ENCODE results near the gene CRISPLD2.

Gene CRISPLD2

DNA sequence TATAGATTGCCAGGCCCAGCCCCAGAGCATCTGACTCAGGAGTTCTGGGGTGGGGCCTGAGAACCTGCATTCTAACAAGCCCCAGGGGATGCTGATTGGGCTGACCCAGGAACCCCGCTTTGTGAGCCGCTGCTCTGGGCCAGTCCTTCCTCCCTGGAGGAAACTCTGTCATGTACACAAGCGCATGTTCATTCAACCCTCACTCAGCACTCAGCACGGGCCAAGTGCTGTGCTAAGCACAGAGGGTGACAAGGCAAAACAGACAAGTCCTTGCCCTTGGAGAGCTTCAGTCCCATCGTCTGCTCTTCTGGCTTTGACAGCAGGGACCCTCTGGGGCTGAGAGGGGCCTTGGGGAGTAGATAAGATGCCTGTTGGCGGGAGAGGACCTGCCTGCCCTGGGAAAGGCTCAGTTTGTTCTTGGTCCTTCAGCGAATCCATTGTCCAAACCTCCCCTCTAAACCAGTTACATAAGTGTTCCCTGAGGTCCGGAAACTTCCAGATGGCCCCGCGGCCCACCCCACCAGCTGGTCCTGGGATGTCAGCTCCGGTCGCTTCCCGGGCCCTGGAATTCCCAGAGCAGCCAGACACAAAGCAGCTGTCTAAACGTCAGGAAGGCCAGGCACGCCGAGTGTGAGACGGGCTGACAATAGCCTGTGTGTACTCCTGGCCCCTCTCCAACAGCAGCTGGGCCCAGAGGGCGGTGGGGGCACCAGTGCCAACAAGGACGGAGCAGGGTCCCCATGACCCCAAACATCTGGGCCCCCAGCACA, 102.8 kb downstream of the CRISPLD2 start:
- Histone ChIP-seq H3K27me3 (replicated peaks; ENCODE audit: control insufficient read depth, insufficient read depth, low read length) (peaks cover 5% of the 10 kb centered on the region), H3K4me1 (ENCODE audit: control insufficient read depth, insufficient read depth, low read length) (peaks cover 28% of the 10 kb centered on the region), H3K9me3 (ENCODE audit: control insufficient read depth, low read length) (no peaks in the 10 kb centered on the region), H3K9ac (ENCODE audit: low read length) (no peak overlapping the region), H3K4me3 (ENCODE audit: low read length) (no peak overlapping the region), H3K36me3 (ENCODE audit: control insufficient read depth, insufficient read depth, low read length, severe bottlenecking) (no peaks in the 10 kb centered on the region)
- DNase-seq (ENCODE audit: low read depth): no peak

- Histone ChIP-seq H3K4me1 (ENCODE audit: control insufficient read depth, insufficient read depth, low read length) (peaks cover 44% of the 10 kb centered on the region), H3K9me3 (ENCODE audit: control insufficient read depth, low read length) (no peaks in the 10 kb centered on the region), H3K4me3 (ENCODE audit: low read length) (no peak overlapping the region), H3K36me3 (ENCODE audit: control insufficient read depth, insufficient read depth, low read length, severe bottlenecking) (no peaks in the 10 kb centered on the region), H3K9ac (ENCODE audit: low read length) (no peak overlapping the region), H3K27me3 (replicated peaks; ENCODE audit: control insufficient read depth, insufficient read depth, low read length) (no peaks in the 10 kb centered on the region)
- no peak for DNase-seq (ENCODE audit: low read depth)
Observed at GRCh38 chr16:84924331-84925091, 104.7 kb downstream of the CRISPLD2 start.

DNA sequence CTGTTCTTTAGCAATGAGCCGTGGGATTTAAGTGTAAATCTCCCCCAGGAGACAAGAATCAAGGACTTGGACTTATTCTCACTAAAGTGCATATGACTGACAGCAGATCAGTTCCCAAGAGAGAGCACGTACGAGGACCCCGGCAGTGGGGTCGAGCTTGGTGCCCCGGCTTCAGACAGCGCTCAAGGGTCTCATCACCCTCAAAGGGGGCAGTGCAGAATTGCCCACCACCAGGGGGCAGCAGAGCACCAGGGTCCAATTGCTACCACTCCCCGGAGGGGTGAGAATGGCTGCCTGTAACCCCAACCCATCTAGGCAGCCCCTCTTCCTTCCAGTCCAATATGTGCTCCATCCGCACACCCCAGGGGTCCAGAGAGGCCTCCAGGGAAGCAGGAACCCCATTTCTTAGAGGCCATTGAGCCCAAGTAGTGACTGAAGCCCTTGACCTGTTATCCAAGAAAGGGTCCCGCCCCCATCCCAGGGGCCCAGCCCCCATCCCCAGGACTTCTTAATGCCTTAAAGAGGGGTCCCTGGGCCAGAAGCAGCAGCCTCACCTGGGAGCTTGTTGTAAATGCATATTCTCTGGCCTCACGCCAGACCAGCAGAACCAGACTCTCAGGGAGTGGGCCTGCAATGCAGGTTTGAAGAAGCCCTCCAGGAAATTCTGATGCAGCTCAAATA, 105.4 kb downstream of the CRISPLD2 start:
- Histone ChIP-seq H3K36me3 (ENCODE audit: control insufficient read depth, insufficient read depth, low read length, severe bottlenecking) (no peaks in the 10 kb centered on the region), H3K4me3 (ENCODE audit: low read length) (no peak overlapping the region)

DNA sequence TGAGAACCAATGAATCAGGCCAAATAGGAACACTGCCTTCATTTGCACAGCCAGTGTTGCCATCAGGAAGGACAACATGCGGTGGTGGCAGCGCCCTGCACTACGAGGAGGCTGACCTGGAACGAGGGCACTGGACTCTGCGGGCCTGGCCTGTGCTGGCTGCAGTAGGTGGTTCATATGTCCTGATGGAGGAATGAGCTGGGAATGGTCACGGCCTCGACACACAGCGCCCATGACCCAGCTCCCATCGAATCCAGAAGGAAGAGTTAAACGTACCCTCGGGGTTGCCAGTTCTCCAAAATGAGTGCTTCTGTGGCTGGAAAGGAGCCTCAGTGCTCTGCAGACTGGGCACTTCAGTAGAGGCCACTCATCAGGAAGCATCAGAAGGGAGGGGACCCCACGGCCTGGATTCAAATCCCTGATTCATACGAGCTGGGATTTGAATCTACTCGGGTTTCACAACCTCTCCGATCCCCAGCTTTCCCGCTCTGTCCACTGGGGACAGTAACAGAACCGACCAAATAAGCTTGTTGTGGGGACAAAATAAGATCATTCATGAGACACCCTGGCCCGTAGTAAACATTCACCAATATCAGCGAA, 106.1 kb downstream of the CRISPLD2 start:
- Histone ChIP-seq H3K9me3 (ENCODE audit: control insufficient read depth, low read length) (no peaks in the 10 kb centered on the region), H3K9ac (ENCODE audit: low read length) (no peak overlapping the region), H3K4me3 (ENCODE audit: low read length) (no peak overlapping the region), H3K4me1 (ENCODE audit: control insufficient read depth, insufficient read depth, low read length) (peaks cover 52% of the 10 kb centered on the region), H3K36me3 (ENCODE audit: control insufficient read depth, insufficient read depth, low read length, severe bottlenecking) (no peaks in the 10 kb centered on the region), H3K27me3 (replicated peaks; ENCODE audit: control insufficient read depth, insufficient read depth, low read length) (no peaks in the 10 kb centered on the region)
- no peak for DNase-seq (ENCODE audit: low read depth)

More for the DNA sequence above, 105.4 kb downstream of the CRISPLD2 start:
- no peaks in the 10 kb centered on the region for H3K27me3 ChIP-seq (replicated peaks; ENCODE audit: control insufficient read depth, insufficient read depth, low read length)
- H3K9ac ChIP-seq (ENCODE audit: low read length): no peak overlapping the region
- peak; percentile 48 for DNase-seq (ENCODE audit: low read depth)
- H3K9me3 ChIP-seq (ENCODE audit: control insufficient read depth, low read length): no peaks in the 10 kb centered on the region
- peaks cover 51% of the 10 kb centered on the region for H3K4me1 ChIP-seq (ENCODE audit: control insufficient read depth, insufficient read depth, low read length)

- Histone ChIP-seq H3K4me3 (ENCODE audit: low read length) (no peak overlapping the region), H3K9me3 (ENCODE audit: control insufficient read depth, low read length) (no peaks in the 10 kb centered on the region), H3K9ac (ENCODE audit: low read length) (no peak overlapping the region), H3K27me3 (replicated peaks; ENCODE audit: control insufficient read depth, insufficient read depth, low read length) (no peaks in the 10 kb centered on the region), H3K36me3 (ENCODE audit: control insufficient read depth, insufficient read depth, low read length, severe bottlenecking) (no peaks in the 10 kb centered on the region), H3K4me1 (ENCODE audit: control insufficient read depth, insufficient read depth, low read length) (peaks cover 52% of the 10 kb centered on the region)
- DNase-seq (ENCODE audit: low read depth): no peak
Observed at GRCh38 chr16:84926462-84926861, 106.7 kb downstream of the CRISPLD2 start.

DNA sequence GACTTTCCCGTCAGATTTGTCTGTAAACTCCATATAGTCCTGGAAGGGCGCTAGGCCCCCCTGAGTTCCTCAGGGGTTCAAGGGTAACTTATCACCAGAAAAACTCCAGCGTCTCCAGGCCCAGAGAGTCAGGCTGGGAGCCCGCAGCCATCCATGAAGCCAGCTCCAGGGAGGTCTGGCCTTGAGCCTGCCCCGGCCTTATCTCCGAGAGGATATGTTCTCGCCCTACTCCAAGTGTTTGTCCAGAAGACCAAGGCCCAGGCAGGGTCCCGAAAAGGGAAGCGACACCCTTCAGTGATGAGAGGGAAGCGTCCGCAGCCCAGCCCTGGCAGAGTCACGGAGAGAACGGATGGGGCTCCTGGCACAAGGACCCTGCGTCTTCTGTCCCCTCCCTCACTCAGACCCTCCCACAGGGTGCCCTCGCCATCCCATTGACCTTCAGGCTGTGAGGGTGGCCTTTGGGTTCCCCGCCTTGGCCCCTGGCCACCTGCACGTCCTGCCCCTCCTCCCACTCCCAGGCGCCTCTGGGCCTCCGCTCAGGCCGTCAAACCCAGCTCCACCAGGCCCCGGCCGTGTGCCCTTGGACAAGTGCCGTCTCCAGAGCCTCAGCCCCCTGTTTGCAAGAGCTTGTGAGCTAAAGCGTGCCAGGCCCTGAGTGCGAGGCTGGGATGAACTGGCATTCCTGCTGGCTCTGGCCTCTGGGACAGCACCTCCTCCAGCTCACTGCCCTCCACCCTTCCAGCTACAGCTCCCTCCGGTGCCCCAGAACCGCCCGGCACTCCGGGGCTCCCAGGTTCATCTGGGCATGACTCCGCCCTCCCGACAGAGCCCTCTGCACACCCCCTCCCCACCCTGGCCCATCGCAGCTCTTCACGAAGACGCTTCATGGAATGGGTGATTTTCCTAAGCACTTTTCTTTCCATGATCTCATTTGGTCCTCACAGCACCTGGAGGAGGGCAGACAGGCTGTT, 108.1 kb downstream of the CRISPLD2 start:
- no peaks in the 10 kb centered on the region for H3K36me3 ChIP-seq (ENCODE audit: control insufficient read depth, insufficient read depth, low read length, severe bottlenecking)
- H3K27me3 ChIP-seq (replicated peaks; ENCODE audit: control insufficient read depth, insufficient read depth, low read length): no peaks in the 10 kb centered on the region
- no peak overlapping the region for H3K4me3 ChIP-seq (ENCODE audit: low read length)
- H3K9ac ChIP-seq (ENCODE audit: low read length): no peak overlapping the region
- DNase-seq (ENCODE audit: low read depth): no peak
- H3K4me1 ChIP-seq (ENCODE audit: control insufficient read depth, insufficient read depth, low read length): peaks cover 49% of the 10 kb centered on the region
- H3K9me3 ChIP-seq (ENCODE audit: control insufficient read depth, low read length): no peaks in the 10 kb centered on the region

GRCh38 chr16:84928679-84929420, 109.1 kb downstream of the CRISPLD2 start:
- peak; percentile 20 for DNase-seq (ENCODE audit: low read depth)
- no peaks in the 10 kb centered on the region for H3K27me3 ChIP-seq (replicated peaks; ENCODE audit: control insufficient read depth, insufficient read depth, low read length)
- no peak overlapping the region for H3K4me3 ChIP-seq (ENCODE audit: low read length)
- H3K9me3 ChIP-seq (ENCODE audit: control insufficient read depth, low read length): no peaks in the 10 kb centered on the region
- H3K36me3 ChIP-seq (ENCODE audit: control insufficient read depth, insufficient read depth, low read length, severe bottlenecking): no peaks in the 10 kb centered on the region
- H3K4me1 ChIP-seq (ENCODE audit: control insufficient read depth, insufficient read depth, low read length): peaks cover 51% of the 10 kb centered on the region
- H3K9ac ChIP-seq (ENCODE audit: low read length): peak overlapping the region; percentile 30

GRCh38 chr16:84929421-84930297, 109.9 kb downstream of the CRISPLD2 start:
- H3K4me1 ChIP-seq (ENCODE audit: control insufficient read depth, insufficient read depth, low read length): peaks cover 51% of the 10 kb centered on the region
- peak overlapping the region; percentile 30 for H3K9ac ChIP-seq (ENCODE audit: low read length)
- H3K9me3 ChIP-seq (ENCODE audit: control insufficient read depth, low read length): no peaks in the 10 kb centered on the region
- H3K27me3 ChIP-seq (replicated peaks; ENCODE audit: control insufficient read depth, insufficient read depth, low read length): no peaks in the 10 kb centered on the region
- H3K36me3 ChIP-seq (ENCODE audit: control insufficient read depth, insufficient read depth, low read length, severe bottlenecking): no peaks in the 10 kb centered on the region
- H3K4me3 ChIP-seq (ENCODE audit: low read length): no peak overlapping the region
- DNase-seq (ENCODE audit: low read depth): no peak

DNA sequence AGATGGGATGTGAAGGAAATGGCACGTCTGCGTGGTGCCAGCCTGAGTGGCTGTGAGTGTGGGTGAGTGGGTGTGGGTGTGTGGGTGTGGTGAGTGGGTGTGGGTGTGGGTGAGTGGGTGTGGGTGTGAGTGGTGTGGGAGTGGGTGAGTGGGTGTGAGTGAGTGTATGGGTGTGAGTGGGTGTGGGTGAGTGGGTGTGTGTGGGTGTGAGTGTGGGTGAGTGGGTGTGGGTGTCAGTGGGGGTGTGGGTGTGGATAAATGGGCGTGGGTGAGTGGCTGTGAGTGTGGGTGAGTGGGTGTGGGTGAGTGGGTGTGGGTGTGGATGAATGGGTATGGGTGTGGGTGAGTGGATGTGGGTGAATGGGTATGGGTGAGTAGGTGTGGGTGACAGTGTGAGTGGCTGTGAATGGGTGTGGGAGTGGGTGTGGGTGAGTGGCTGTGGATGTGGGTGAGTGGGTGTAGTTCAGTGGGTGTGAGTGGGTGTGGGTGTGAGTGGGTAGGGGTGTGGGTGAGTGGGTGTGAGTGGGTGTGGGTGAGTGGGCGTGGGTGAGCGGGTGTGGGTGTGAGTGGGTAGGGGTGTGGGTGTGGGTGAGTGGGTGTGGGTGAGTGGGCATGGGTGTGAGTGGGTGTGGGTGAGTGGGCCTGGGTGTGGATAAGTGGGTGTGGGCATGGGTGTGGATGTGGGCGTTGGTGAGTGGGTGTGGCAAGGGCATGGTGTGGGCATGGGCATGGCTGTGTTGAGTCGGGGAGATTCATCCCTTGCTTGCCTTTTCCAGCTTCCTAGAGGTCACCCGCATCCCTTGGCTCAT, 110.7 kb downstream of the CRISPLD2 start:
- Histone ChIP-seq H3K9me3 (ENCODE audit: control insufficient read depth, low read length) (no peaks in the 10 kb centered on the region), H3K4me3 (ENCODE audit: low read length) (no peak overlapping the region), H3K36me3 (ENCODE audit: control insufficient read depth, insufficient read depth, low read length, severe bottlenecking) (no peaks in the 10 kb centered on the region), H3K4me1 (ENCODE audit: control insufficient read depth, insufficient read depth, low read length) (peaks cover 48% of the 10 kb centered on the region), H3K27me3 (replicated peaks; ENCODE audit: control insufficient read depth, insufficient read depth, low read length) (no peaks in the 10 kb centered on the region), H3K9ac (ENCODE audit: low read length) (no peak overlapping the region)
- DNase-seq (ENCODE audit: low read depth): no peak
